Astrocyte of the spinal cord (primary cell): ENCODE measurements around the gene WARS2.
"Not testable (repeated sequence)": the region's sequence is repeated elsewhere in the genome, so short reads cannot be mapped to it uniquely, and the experiment has no call there.

ENCODE experiments used
- DNase-seq: peaks from one replicate; pipeline ENCODE4 v3.0.0; 2011; ENCODE audit warnings: low read depth, low spot score
- H3K4me3 ChIP-seq: 2 replicates; pipeline ENCODE4 v1.5.1; 2011; ENCODE audit warnings: low read depth, mild to moderate bottlenecking, low read length, moderate library complexity
- in situ Hi-C: cut with HindIII; loops from 2 replicates; pipeline ENCODE4 v1.10.0; 2017; ENCODE audit warnings: low sequenced_read_pairs
- TF ChIP-seq, protein P1 (sequence below): IDR thresholded peaks from 2 replicates; pipeline ENCODE4 v1.5.1; 2012; ENCODE audit warnings: low read depth, mild to moderate bottlenecking, low read length, inconsistent platforms

The WARS2 gene

DNA sequence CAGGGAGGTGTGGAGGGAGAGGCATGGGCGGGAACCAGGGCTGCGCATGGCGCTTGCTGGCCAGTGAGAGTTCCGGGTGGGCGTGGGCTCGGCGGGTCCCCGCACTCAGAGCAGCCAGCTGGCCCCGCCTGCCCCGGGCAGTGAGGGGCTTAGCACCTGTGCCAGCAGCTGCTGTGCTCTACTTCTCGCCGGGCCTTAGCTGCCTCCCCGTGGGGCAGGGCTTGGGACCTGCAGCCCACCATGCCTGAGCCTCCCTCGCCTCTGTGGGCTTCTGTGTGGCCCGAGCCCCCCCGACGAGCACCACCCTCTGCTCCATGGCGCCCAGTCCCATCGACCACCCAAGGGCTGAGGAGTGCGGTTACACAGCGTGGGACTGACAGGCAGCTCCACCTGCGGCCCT, 38.6 kb upstream of the WARS2 start:
- DNase-seq, result no peak
- in situ Hi-C loops, result no loop called here
- TF ChIP-seq, protein P1, sequence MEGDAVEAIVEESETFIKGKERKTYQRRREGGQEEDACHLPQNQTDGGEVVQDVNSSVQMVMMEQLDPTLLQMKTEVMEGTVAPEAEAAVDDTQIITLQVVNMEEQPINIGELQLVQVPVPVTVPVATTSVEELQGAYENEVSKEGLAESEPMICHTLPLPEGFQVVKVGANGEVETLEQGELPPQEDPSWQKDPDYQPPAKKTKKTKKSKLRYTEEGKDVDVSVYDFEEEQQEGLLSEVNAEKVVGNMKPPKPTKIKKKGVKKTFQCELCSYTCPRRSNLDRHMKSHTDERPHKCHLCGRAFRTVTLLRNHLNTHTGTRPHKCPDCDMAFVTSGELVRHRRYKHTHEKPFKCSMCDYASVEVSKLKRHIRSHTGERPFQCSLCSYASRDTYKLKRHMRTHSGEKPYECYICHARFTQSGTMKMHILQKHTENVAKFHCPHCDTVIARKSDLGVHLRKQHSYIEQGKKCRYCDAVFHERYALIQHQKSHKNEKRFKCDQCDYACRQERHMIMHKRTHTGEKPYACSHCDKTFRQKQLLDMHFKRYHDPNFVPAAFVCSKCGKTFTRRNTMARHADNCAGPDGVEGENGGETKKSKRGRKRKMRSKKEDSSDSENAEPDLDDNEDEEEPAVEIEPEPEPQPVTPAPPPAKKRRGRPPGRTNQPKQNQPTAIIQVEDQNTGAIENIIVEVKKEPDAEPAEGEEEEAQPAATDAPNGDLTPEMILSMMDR, result no peak
- no peak overlapping the region for H3K4me3 ChIP-seq

DNA sequence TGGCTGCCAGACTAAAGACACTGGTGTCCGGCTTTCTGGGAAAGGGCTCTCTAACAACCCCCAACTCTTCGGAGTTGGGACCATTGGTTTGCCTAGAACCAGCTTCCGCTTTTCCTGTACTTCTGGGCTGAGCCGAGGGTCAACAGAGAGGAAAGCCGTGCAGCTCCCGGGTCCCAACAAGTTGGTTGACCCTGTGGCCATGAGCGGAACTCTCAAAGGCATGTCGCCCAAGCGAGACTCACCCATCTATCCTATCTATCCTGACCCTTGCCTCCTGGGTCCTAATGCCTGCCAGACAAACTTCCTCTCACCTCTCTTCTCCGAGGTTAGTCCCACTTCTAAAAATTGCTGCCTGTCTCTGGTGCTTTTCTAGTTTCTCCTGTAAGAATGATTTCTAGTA, 32.5 kb upstream of the WARS2 start:
- in situ Hi-C loops, DNase-seq, H3K4me3 ChIP-seq: not testable (repeated sequence)

DNA sequence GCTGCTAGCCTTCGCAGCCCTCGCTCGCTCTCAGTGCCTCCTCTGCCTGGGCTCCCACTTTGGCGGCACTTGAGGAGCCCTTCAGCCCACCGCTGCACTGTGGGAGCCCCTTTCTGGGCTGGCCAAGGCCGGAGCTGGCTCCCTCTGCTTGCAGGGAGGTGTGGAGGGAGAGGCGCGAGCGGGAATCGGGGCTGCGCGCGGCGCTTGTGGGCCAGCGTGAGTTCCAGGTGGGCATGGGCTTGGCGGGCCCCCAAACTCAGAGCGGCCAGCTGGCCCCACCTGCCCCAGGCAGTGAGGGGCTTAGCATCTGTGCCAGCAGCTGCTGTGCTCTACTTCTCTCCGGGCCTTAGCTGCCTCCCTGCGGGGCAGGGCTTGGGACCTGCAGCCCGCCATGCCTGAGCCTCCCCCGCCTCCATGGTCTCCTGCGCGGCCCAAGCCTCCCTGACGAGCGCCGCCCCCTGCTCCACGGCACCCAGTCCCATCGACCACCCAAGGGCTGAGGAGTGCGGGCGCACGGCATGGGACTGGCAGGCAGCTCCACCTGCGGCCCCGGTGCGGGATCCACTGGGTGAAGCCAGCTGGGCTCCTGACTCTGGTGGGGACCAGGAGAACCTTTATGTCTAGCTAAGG, 31.0 kb upstream of the WARS2 start:
- in situ Hi-C loops, result not testable (repeated sequence)

DNA sequence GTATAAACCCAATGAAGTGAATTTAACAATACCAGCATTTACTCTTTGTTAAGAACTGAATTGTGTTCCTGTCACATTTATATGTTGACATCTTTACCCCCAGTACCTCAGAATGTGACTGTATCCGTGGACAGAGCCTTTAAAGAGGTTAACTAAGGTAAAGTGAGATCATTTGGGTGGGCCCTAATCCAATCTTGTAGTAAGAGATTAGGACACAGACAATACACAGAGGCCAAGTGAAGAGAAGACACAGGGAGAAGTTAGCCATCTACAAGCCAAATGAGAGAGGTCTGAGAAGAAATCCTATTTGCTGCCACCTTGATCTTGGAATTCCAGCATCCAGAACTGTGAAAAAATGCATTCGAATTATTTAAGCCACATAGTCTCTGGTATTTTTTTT, 22.9 kb upstream of the WARS2 start:
- H3K4me3 ChIP-seq, result no peak overlapping the region
- in situ Hi-C loops, result no loop called here
- TF ChIP-seq, protein P1, result no peak
- DNase-seq, result no peak

More for the DNA sequence above, 31.0 kb upstream of the WARS2 start:
- H3K4me3 ChIP-seq, DNase-seq: not testable (repeated sequence)

DNA sequence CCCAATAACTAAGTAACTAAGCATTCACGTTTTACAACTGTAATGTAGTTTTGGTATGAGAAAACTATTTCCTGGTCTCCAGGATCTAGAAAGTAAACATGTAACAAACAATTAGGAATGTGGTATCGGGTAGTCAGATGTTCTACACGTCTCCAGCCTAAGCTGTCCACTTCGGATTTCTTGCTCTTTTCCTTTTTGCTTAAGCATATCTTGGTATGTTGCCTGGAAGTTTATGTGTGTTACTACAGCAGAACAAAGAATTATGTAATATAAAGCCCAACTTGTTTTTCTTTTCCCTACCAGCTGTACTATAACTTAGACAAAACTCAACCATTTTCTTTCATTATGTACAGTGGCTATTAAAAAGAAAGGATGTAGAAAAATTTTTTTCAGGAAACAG, 20.4 kb upstream of the WARS2 start:
- no peak overlapping the region for H3K4me3 ChIP-seq
- in situ Hi-C loops, result no loop called here
- TF ChIP-seq, protein P1, result no peak
- peak; percentile 17 for DNase-seq

DNA sequence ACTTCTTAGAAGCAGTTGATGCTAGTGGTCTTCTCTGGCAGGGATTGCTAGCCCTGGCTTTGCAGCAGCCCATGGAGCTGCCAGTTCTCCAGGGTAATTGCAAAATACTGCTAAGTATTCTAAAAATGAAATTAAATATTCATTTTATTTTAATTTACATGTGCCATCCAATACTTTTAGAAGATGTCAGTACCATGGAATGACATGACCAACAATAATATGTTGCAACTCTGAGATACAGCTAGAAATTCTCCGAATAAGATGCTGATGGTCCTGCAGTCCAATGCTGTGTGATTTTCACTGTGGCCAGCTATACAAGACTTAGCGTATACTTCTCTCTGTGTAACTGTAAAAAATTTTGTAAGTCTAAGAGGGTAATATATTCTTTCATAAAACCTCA, 20.0 kb upstream of the WARS2 start:
- DNase-seq, result no peak
- in situ Hi-C loops, result no loop called here
- TF ChIP-seq, protein P1, result no peak
- H3K4me3 ChIP-seq, result no peak overlapping the region

DNA sequence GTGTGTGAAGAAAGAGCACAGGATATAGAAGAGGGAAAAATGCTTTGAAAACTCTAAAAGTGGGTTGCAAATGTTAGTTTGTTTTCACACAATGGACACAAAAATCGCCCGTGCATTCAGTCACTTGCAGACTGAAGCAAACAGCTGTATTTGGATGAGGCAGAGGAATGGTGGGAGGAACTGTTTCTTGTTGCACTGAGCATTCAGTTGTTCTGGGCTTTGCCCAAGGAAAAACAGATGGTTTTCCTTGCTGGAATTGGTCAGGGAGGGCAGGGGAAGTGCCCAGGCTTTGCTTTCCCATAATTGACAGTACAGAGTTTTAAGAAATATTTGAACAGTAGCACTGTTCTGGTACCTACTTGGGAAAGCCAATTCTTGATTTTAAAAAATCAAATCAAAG, 19.5 kb upstream of the WARS2 start:
- DNase-seq, result no peak
- TF ChIP-seq, protein P1, result no peak
- no peak overlapping the region for H3K4me3 ChIP-seq
- in situ Hi-C loops, result no loop called here

DNA sequence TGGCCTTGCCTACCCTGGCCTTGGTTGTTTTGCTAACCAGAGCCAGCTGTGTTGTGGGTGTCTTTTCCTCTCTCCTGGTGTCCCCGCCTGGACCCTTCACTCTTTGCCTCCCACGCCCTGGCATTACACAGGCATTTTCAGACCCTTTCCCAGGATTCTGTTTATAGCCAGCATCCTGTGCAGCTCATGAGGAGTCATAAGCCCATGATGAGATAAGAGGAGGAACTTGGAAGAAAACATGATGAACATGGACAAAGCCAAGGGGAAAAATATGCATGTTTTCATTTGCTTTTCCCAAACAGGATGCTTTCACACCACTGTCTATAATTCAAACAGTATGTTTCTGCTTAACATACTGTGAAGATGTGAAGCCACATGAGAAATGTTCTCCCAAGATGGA, 18.7 kb upstream of the WARS2 start:
- no peak for DNase-seq
- H3K4me3 ChIP-seq, result no peak overlapping the region
- in situ Hi-C loops, result no loop called here
- TF ChIP-seq, protein P1, result no peak

DNA sequence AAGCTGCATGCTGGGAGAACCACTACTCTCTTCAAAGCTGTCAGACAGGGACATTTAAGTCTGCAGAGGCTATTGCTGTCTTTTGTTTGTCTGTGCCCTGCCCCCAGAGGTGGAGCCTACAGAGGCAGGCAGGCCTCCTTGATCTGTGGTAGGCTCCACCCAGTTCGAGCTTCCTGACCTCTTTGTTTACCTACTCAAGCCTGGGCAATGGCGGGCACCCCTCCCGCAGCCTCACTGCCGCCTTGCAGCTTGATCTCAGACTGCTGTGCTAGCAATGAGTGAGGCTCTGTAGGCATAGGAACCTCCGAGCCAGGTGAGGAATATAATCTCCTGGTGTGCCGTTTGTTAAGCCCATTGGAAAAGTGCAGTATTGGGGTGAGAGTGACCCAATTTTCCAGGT, 16.3 kb upstream of the WARS2 start:
- in situ Hi-C loops, DNase-seq, H3K4me3 ChIP-seq: not testable (repeated sequence)

DNA sequence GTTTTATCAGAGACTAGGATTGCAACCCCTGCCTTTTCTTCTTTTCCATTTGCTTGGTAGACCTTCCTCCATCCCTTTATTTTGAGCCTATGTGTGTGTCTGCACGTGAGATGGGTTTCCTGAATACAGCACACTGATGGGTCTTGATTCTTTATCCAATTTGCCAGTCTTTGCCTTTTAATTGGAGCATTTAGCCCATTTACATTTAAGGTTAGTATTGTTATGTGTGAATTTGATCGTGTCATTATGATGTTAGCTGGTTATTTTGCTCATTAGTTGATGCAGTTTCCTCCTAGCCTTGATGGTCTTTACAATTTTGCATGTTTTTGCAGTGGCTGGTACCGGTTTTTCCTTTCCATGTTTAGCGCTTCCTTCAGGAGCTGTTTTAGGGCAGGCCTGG, 14.6 kb upstream of the WARS2 start:
- H3K4me3 ChIP-seq, DNase-seq, in situ Hi-C loops: not testable (repeated sequence)
